Measurements from ENCODE around the gene ASCC1. TPM values are rescaled to one million over a fixed set of nuclear protein-coding genes. Genes with fewer than 3 reads are reported as not detected.

ASCC1 gene
- total and polyA plus RNA-seq, 2 of the 13 experiments (the other 11 are each of a cell fraction or from before 2014, with no cell fraction given): 21.6 to 30.1 TPM

GRCh38 chr10:72056932-72057751 lies 158.9 kb downstream of the ASCC1 start (continued):
- TF ChIP-seq, protein P1, sequence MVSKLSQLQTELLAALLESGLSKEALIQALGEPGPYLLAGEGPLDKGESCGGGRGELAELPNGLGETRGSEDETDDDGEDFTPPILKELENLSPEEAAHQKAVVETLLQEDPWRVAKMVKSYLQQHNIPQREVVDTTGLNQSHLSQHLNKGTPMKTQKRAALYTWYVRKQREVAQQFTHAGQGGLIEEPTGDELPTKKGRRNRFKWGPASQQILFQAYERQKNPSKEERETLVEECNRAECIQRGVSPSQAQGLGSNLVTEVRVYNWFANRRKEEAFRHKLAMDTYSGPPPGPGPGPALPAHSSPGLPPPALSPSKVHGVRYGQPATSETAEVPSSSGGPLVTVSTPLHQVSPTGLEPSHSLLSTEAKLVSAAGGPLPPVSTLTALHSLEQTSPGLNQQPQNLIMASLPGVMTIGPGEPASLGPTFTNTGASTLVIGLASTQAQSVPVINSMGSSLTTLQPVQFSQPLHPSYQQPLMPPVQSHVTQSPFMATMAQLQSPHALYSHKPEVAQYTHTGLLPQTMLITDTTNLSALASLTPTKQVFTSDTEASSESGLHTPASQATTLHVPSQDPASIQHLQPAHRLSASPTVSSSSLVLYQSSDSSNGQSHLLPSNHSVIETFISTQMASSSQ (IDR thresholded peaks at IDR 0.05; ENCODE audit: low read depth): no peak
- TF ChIP-seq, protein P1 (CRISPR knock-in tag; IDR thresholded peaks at IDR 0.05; ENCODE audit: borderline replicate concordance): peak; percentile 23; the same call in 1 of the 2 replicates
- TF ChIP-seq PAWR (CRISPR knock-in tag; IDR thresholded peaks at IDR 0.05; ENCODE audit: borderline replicate concordance): no peak
- no peak; the same call in 1 of the 2 replicates for TF ChIP-seq NCOR1 (IDR thresholded peaks at IDR 0.05; ENCODE audit: borderline replicate concordance, low read length)
- TF ChIP-seq ZNF629 (CRISPR knock-in tag; conservative IDR thresholded peaks at IDR 0.05): peak; percentile 30; the same call in 1 of the 2 replicates
- TF ChIP-seq ZNF501 (CRISPR knock-in tag; IDR thresholded peaks at IDR 0.05): peak; percentile 61; the same call in 1 of the 2 replicates
- TF ChIP-seq RNF2 (conservative IDR thresholded peaks at IDR 0.05; ENCODE audit: low read depth): peak; percentile 30; the same call in 1 of the 2 replicates
- TF ChIP-seq, protein P2, sequence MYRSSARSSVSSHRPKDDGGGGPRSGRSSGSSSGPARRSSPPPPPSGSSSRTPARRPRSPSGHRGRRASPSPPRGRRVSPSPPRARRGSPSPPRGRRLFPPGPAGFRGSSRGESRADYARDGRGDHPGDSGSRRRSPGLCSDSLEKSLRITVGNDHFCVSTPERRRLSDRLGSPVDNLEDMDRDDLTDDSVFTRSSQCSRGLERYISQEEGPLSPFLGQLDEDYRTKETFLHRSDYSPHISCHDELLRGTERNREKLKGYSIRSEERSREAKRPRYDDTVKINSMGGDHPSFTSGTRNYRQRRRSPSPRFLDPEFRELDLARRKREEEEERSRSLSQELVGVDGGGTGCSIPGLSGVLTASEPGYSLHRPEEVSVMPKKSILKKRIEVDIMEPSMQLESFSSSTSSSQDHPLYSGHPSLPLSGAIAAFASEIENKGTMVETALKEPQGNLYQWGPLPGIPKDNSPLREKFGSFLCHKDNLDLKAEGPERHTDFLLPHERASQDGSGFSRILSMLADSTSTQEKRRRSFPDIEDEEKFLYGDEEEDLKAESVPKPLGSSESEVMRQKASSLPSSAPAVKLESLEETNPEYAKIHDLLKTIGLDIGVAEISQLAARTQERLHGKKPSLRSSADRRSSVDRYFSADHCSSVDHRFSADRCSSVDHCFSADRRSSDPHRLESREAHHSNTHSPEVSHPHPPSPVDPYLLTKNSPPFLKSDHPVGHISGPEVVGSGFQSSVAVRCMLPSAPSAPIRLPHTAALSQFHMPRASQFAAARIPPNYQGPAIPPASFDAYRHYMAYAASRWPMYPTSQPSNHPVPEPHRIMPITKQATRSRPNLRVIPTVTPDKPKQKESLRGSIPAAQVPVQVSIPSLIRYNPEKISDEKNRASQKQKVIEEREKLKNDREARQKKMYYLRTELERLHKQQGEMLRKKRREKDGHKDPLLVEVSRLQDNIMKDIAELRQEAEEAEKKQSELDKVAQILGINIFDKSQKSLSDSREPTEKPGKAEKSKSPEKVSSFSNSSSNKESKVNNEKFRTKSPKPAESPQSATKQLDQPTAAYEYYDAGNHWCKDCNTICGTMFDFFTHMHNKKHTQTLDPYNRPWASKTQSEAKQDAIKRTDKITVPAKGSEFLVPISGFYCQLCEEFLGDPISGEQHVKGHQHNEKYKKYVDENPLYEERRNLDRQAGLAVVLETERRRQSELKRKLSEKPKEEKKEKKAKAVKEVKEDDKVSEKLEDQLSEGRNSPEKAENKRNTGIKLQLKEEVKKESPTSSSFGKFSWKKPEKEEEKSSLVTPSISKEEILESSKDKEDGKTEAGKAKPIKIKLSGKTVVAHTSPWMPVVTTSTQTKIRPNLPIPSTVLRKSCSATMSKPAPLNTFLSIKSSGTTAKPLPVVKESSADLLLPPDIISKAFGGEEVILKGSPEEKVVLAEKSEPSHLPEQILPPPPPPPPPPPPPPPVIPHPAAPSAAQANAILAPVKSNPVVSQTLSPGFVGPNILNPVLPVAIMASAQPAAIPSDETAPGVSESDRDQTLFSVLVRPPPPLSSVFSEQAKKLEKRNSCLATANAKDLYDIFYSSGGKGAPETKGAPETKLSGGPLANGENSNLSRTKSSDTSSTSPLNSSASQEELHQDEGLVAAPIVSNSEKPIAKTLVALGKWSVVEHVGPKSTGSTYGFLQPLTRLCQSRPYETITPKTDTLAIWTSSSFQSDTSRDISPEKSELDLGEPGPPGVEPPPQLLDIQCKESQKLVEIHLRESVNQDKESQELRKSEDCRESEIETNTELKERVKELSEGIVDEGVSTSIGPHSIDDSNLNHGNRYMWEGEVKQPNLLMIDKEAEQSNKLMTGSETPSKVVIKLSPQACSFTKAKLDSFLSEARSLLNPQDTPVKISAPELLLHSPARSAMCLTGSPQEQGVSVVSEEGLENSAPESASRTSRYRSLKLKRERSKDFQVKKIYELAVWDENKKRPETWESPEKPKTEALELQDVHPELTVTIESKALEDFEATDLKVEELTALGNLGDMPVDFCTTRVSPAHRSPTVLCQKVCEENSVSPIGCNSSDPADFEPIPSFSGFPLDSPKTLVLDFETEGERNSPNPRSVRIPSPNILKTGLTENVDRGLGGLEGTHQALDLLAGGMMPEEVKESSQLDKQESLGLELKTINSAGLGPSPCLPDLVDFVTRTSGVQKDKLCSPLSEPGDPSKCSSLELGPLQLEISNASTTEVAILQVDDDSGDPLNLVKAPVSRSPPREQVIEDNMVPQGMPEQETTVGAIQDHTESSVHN (CRISPR knock-in tag; IDR thresholded peaks at IDR 0.05): 0 out of 2 replicates have a peak, but pooled peaks have one; percentile 68
- TF ChIP-seq PPARG (CRISPR knock-in tag; conservative IDR thresholded peaks at IDR 0.05): peak; percentile 46; the same call in 1 of the 2 replicates
- peak; percentile 41; the same call in 1 of the 2 replicates for TF ChIP-seq PHF21A (CRISPR knock-in tag; IDR thresholded peaks at IDR 0.05)
- TF ChIP-seq ZFX (CRISPR knock-in tag; IDR thresholded peaks at IDR 0.05; ENCODE audit: low read depth): peak; percentile 74
- peak; percentile 53; the same call in 1 of the 2 replicates for TF ChIP-seq ISL2 (CRISPR knock-in tag; IDR thresholded peaks at IDR 0.05)
- TF ChIP-seq ZNF292 (CRISPR knock-in tag; IDR thresholded peaks at IDR 0.05; ENCODE audit: borderline replicate concordance, low read depth): 0 out of 2 replicates have a peak, but pooled peaks have one; percentile 70
- peak; percentile 83; the same call in 1 of the 2 replicates for TF ChIP-seq ZSCAN20 (CRISPR knock-in tag; IDR thresholded peaks at IDR 0.05; ENCODE audit: borderline replicate concordance)
- TF ChIP-seq WIZ (CRISPR knock-in tag; IDR thresholded peaks at IDR 0.05): 0 out of 2 replicates have a peak, but pooled peaks have one; percentile 46

Measured in HepG2 (cell line).